ENCODE data around the gene ETV3L.

DNA sequence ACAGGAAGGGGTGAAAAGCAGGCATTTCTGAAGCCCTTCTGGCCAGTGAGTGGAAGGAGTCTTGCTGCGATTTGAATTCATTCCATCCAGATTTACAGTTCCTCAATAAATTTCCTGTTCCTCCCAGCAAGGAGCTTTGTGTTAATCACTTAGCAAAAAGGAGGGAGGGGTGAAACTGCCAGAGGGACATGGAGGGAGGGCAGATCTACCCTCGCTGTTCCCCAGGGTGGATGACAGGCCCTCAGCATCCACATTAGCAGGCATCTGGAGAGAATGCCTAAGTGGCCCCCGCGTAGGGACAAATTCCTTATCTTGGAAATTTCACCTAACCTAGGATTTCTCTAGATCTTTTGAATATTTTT, 37.4 kb upstream of the ETV3L start:
- TF ChIP-seq, protein P1, sequence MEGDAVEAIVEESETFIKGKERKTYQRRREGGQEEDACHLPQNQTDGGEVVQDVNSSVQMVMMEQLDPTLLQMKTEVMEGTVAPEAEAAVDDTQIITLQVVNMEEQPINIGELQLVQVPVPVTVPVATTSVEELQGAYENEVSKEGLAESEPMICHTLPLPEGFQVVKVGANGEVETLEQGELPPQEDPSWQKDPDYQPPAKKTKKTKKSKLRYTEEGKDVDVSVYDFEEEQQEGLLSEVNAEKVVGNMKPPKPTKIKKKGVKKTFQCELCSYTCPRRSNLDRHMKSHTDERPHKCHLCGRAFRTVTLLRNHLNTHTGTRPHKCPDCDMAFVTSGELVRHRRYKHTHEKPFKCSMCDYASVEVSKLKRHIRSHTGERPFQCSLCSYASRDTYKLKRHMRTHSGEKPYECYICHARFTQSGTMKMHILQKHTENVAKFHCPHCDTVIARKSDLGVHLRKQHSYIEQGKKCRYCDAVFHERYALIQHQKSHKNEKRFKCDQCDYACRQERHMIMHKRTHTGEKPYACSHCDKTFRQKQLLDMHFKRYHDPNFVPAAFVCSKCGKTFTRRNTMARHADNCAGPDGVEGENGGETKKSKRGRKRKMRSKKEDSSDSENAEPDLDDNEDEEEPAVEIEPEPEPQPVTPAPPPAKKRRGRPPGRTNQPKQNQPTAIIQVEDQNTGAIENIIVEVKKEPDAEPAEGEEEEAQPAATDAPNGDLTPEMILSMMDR (IDR thresholded peaks at IDR 0.05; ENCODE audit: low read depth, low read length, poor library complexity, severe bottlenecking) = no peak
- TF ChIP-seq EZH2phosphoT487 (IDR thresholded peaks at IDR 0.05; ENCODE audit: borderline replicate concordance, low read length) = no peak

All from DOHH2 (cell line).